ENCODE data around the gene MLXIP.

GRCh38 chr12:122150127-122150681, 71.6 kb downstream of the MLXIP start:
- no peak for TF ChIP-seq SIN3A (IDR thresholded peaks at IDR 0.05; ENCODE audit: borderline replicate concordance, insufficient read depth, low read depth, low read length)
- no peak for TF ChIP-seq CTCF (IDR thresholded peaks at IDR 0.05)

Data from Panc1 (cell line).